ENCODE data around the gene ZNF423.

DNA sequence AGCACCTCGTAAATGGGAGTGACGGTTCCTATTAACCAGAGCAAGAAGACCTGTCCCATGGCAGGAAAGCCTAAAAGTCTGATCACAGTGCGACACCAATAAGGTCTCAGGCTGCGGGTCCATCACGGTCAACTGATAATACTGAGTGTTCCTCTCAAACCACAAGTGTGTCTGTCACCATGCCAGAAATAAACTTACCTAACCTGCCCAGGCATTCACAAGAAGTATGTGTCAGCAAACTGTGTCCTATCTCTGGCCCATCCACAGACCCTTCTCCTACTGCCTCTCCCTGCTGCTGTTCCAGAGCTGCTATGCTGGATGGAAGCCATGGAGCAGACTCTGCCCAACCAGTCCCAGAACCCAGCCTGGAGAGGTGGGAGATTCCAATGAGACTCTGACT, 73.5 kb downstream of the ZNF423 start:
- TF ChIP-seq POLR2A (IDR thresholded peaks at IDR 0.05; ENCODE audit: low read depth, low read length), result no peak
- no peak for TF ChIP-seq POLR2AphosphoS5 (IDR thresholded peaks at IDR 0.05; ENCODE audit: low read depth, low read length)
- TF ChIP-seq TAF1 (IDR thresholded peaks at IDR 0.05; ENCODE audit: low read depth, low read length), result no peak

Measured in GM12891 (cell line).